Fibroblast of skin of right biceps (primary cell): ENCODE measurements around the gene PCLO.

Source experiments
- DNase-seq: peaks from one replicate; pipeline ENCODE4 v3.0.0-alpha.2; 2013

PCLO gene

GRCh38 chr7:83036130-83036529, 126.6 kb downstream of the PCLO start:
- DNase-seq: no peak

DNA sequence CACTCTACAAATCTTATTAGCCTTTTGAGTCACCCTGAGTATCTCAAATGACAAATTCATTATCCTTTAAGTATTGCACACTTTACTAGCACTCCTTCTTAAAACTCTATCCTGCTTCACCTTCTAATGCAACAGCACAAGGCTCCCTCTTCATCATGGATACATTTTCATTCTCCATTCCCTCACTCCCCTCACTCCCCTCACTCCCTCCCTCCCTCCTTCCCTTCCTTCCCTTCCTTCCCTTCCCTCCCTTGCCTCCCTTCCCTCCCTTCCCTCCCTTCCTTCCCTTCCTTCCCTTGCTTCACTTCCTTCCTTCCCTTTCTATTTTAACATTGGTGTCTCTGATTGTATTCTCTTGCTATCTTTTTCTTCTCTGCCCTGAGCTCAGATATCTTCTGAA, 130.5 kb downstream of the PCLO start:
- DNase-seq: no peak

- peak; percentile 55 for DNase-seq
Observed at GRCh38 chr7:83023817-83024665, 138.6 kb downstream of the PCLO start.

GRCh38 chr7:83021032-83021431, 141.7 kb downstream of the PCLO start:
- DNase-seq: no peak

GRCh38 chr7:83020161-83020560, 142.5 kb downstream of the PCLO start:
- no peak for DNase-seq

DNA sequence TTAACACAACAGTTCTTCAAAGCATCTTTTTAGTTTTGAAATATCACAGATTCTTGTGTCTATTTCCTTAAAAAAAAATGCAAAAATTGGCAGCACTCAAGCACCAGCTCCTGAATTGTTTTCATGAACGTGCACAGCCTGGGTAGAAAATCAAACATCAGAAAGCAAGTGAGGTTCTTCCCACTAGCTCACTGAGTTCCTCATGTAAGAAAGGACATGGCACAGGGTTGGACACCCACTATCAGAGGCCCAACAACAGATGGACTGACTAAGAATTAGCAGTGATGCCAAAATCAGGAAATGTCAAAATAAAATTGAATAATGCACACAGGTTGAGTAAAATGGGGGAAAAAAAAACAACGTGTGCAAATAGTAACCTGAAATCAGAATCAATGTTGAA, 146.8 kb downstream of the PCLO start:
- no peak for DNase-seq

GRCh38 chr7:83014546-83014945, 148.1 kb downstream of the PCLO start:
- DNase-seq: no peak

DNA sequence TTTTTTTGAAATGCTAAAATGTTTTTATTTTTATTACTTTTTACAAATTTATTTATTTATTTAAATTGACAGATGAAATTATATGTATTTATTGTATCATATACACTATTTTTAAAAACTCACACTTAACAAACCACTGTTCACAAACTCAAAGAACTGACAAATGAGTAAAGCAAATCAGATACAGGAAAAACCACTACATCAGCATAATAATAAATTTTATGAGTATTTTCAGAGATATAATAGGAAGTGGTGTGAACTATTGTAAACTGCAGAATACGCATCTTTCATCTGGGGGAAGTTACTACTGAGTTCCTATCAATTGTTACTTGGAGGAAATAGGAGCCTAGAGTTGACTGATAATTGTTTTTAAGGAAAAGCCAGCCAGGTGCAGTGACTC, 150.7 kb downstream of the PCLO start:
- DNase-seq: no peak

DNA sequence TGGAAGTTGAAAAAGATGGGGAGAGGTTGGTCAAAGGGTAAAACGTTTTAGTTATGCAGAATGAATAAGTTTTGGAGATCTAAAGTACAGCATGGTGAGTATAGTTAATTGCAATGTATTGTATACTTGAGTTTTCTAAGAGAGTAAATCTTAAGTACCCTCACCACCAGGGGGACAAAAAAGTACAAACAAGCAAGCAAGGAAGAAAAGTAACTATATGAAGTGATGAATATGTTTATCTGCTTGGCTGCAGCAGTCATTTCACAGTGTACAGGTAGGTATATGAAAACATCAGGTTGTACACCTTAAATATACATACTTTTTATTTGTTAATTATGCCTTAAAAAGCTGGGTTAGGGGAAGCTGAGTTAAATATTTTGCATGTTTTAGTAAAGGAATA, 157.3 kb downstream of the PCLO start:
- no peak for DNase-seq

DNA sequence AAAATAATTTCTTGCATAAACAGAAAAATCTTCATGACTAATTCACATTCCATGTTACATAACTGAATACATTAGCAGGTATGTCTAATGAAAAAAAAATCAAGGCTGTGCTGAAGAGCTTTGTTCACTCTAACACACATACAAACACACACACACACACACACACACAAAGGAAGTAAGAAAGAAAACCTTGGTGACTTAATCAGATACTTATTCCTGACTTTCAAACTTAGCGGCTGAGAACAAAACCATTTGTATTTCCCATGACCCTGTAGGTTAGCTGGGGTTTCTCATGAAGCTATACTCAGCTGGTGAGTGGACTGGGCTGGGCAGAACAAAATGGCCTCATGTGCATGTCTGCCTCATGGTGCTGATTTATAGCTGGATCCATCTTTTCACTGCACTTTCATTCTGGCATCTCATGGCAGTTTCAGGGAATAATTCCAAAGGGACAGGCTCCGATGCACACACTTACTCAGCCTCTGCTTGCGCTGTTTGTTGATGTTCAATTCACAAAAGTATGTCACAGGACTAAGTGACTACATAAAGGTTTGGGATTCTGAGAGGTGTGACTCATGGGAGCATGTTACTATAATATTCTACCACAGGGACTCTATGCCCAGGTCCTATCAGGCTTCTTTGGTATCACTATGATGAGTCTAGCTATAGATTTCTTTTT, 161.2 kb downstream of the PCLO start:
- DNase-seq: peak; percentile 1

DNA sequence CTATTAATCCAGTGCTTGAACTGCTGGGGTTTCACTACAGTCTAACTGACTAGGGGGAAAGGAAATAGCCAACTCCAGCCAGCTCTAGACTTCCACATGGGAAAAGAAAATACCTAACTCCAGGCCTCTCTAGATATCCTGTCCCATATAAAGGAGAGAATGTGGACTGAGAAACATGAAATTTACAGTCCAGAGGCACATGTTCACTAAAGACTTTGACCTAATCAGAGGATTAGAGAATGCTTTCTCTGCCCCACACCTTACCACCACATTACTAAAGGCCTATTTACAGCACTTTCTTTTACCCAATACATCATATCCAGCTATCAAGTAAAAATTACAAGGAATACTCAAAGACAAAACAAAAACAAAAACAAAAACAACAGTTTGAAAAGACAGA, 164.2 kb downstream of the PCLO start:
- no peak for DNase-seq

- DNase-seq: no peak
Observed at GRCh38 chr7:82985144-82985802, 177.4 kb downstream of the PCLO start.

DNA sequence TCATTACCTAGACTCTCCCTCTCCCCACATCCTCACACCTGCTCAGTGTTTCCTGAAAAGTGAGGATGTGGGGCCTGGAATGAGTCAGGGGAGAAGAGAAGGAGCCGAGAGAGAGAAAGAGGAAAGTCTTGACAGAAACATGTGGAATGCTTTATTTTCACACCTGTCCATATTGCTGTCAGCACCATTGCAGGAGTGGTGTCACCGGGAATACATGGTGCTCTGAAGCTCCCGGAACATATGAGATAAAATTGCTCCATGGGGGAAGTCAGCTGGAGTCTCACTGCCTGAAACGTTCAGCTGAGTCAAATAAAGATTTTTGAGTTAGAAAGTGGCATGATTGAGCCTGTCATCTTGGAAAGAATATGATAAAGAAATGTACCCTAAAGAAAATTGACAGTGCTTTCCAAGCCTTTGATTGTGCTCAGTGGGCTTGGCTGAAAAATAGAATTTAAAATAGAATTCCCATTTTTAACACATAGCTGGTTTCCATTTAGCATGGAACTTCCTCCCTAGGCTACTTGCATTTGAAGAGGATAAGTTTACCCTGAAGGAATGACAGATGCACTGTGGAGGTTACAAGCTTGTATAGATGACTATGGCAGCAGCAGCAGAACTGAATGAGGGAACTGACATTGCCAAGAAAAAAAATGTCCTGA, 182.4 kb downstream of the PCLO start:
- no peak for DNase-seq

- DNase-seq: no peak
Observed at GRCh38 chr7:82975811-82976468, 186.7 kb downstream of the PCLO start.

DNA sequence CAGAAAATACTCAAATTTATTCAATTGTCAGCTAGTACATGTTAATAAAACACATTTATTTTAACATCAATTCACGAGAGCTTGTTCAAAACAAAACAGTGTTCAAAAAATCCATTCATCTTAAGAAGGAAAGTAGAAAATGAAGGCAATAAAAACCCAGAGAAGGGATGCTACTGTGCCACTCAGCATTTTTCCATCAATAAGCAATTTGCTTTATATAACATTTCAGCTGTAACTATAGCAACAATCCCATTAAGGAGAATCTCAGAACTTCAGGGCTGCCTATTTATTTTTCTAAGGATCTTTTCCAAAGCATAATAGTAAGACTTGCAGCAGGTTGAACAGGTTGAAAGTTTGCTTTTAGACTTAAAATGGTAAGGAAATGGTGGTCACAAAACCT, 190.5 kb downstream of the PCLO start:
- no peak for DNase-seq

DNA sequence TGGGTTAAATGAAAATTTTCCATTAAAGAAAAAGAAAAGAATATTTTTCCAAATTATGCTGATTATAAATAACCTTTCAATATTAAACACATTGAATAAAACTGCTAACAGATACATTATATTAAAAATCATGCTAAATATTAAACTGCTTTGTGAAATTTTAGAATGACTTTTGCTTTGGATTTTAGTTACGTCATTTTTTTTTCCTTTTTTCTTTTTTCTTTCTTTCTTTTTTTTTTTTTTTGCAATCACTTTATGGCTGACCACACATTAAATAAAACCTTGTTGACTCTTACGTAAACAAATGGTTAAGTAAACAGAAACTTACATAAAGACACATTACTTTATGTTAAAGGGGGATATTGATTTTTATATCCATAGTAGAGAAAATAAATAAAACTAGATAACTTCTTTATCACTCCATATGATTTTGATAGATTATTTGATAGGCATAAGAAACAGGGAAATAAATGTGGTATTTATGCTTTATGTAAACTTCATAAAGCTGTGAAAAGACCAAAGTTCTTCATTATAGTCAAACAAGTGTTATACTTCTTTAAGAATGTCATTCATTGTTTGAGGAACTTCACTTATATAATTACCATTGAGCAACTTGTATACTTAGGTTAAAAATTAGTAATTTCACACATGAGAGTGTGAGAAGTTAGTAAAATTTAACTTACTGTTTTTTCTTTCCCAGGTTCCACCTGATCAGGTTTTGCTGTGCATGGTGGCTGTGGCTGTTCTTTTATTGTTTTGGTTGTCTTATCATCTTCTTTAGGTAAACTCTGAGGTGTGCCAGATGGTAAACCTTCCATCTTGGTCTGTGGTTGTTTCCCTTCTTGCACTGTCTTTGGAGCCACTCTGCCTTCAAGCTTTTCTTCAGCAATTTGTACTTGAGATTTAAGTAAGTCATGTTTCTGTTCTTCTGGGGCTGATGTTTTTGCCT, 197.3 kb downstream of the PCLO start:
- DNase-seq: no peak

- DNase-seq: no peak
Observed at GRCh38 chr7:82964150-82964882, 198.4 kb downstream of the PCLO start.

GRCh38 chr7:82961240-82961639, 201.4 kb downstream of the PCLO start:
- no peak for DNase-seq

DNA sequence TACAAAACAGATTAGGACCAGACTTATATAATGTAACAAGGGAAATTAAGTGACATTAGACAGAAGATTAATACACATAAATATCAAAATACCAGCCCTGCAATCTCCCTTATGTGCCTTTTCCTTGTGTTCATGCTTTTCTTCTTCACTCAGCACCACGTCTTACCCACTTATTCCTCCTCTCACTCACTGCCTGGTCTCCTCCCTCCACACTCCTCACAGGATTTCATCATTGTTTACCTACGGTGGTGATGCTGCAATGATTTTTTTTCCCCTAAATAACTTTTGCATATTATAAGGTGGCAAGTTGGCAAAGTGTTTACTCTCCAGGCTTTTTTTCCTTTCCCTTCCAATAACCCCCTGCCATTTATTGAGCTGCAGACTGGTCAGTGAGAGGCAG, 203.2 kb downstream of the PCLO start:
- DNase-seq: no peak

- DNase-seq: no peak
Observed at GRCh38 chr7:82957521-82957920, 205.2 kb downstream of the PCLO start.
